ENCODE data around the gene EI24. TPM values are rescaled to one million over a fixed set of nuclear protein-coding genes. Genes with fewer than 3 reads are reported as not detected.

The EI24 gene
- total RNA-seq, result 99.6 and 130 TPM in 2 replicates

DNA sequence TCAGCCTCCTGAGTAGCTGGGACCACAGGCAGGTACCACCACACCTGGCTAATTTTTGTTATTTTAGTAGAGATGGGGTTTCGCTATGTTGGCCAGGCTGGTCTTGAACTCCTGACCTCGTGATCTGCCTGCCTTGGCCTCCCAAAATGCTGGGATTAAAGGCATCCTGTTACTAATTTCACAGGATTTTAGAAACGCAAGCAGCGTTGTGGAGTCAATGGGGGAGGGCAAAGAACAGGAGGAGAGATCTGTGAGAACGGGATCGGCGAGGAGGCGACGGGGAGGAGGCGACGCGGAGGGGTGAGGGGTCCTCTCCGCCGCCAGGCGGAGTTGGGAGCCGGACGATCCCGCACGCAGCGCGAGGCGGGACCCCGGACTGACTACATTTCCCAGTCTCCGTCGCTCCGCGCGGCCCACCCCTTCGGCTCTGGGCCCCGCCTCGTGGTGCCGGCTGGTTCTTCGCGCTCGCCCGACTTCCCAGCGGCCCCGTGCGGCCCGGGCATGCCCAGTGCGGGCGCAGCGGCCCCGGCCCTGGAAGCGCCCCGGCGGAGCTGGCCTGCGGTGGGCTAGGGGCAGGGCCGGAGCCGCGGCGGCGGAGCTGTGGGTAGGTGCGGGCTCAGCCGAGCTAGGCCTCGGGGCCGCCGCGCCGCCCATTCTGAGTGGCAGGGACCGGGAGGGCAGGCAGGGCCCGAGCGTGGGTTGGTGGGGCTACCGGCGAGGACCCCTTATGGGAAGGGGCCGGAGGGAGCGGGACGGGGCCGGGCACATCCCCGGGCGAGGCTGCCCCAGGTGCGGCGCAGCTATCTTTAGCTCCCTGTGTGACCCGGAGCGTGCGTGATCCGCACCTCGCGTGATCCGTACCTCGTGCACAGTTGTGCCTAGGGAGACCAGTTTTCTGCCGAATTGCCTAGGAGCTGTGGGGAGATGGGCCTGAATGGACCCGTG lies at the start of gene EI24:
Gene EI24, plus strand, starts transcription at position 508 of the 945 bp plus-strand sequence. CDS start 3,051 bp downstream, outside the sequence.

DNA sequence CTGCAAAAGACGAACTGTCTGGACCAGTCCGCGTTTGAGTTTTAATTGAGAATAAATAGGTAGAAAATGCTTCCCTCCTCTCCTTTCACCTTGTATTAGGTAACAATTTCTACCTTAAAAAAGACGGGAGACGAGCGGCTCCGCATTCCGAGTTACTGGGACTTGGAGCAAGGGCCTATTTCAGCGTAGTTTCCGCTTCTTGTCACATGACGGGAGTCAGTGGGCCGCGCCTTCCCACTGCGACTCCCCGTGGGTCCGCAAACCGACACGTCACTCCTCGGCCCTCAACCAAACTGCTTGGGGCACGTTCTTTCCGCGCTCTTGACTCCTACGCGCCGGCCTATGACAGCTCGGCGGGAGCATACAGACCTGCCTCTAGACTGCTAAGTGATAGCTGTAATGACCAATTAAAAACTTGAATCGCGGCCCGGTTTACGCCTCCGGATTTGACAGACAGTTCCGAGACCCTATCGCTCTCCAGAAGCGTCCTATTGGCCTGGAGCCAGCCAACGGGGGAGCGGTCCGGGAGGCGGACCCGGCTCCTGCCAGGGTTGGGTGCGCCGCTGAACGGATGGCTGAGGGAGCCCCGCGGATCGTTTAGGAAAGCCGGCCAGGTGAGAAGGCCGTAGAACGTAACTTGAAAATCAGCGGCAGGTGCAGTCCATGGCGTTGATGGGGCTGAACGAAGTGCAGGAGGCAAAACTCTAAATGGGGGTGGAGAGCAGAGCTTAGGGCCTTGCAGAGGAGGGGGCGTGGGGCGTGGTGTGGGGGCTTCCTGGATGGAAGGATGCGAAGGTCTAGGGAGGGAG lies 23.2 kb downstream of the EI24 start, which contains the start of gene STT3A:
Gene STT3A, plus strand, starts transcription at position 548 of the 809 bp plus-strand sequence. CDS start 3,064 bp downstream, outside the sequence.

DNA sequence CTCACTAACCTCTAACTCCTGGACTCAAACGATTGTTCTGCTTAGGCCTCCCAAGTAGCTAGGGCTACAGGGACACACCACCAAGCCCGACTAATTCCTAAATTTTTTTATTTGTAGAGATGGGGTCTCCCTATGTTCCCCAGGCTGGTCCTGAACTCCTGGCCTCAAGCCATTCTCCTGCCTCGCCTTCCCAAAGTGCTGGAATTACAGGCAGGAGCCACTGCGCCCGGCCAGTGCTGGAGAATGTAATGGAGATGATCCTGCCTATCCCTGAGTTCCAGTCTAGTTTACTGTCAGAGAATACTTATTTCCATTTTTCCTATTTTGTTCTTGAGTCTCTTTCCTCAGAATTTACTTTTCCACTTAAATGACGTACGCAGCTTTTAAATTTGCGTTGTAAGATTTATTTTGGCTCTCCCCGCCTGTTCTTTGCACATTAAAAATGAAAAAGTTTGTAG lies 55.5 kb downstream of the EI24 start, which contains the start of gene CHEK1:
Gene CHEK1, plus strand, starts transcription at position 408 of the 458 bp plus-strand sequence. CDS start 1,606 bp downstream, outside the sequence.

Other genes with a start within 250 kb of the EI24 start
- gene FEZ1, start 73.2 kb upstream of the EI24 start, total RNA-seq, result 63.8 and 80.3 TPM in 2 replicates
- 303 and 392 TPM in 2 replicates for gene STT3A, start 23.4 kb downstream of the EI24 start, total RNA-seq
- 16.3 and 32.5 TPM in 2 replicates for gene CHEK1, start 55.7 kb downstream of the EI24 start, total RNA-seq
- gene ACRV1, start 111.4 kb downstream of the EI24 start, total RNA-seq, result not detected in 2 replicates
- gene PATE1, start 176.8 kb downstream of the EI24 start, total RNA-seq, result not detected in 2 replicates
- gene PATE2, start 209.4 kb downstream of the EI24 start, total RNA-seq, result 0.28 TPM in 1 of 2 replicates, not detected in the other
- gene PATE3, start 218.7 kb downstream of the EI24 start, total RNA-seq, result not detected in 2 replicates

Measured in smooth muscle cell of the umbilical artery (primary cell).